ENCODE results near the gene DEAF1. TPM values are rescaled to one million over a fixed set of nuclear protein-coding genes. Genes with fewer than 3 reads are reported as not detected.

Gene DEAF1
- total RNA-seq, 4 donors from 2014 or later: 31.1 to 57.0 (median 39.6) TPM

- no peak overlapping the region for H3K4me3 ChIP-seq (ENCODE audit: low read depth, poor library complexity, severe bottlenecking)
- WGBS, 2 donors: 67 to 86% methylated on average over 12 to 19 of the region's 35 CpGs
- no peak for DNase-seq (ENCODE audit: low spot score in 2 of 2)
- TF ChIP-seq POLR2A (IDR thresholded peaks at IDR 0.05) (no peak), CTCF (IDR thresholded peaks at IDR 0.05) (no peak)
- intact Hi-C loops (cut with DNase I; ENCODE audit: low total_unique reads): loop anchor here (10.0 kb wide), 1 partner anchor 65 kb away; no protein-coding TSS in a partner anchor
Measured at GRCh38 chr11:720017-720641, 25.1 kb upstream of the DEAF1 start.

- intact Hi-C loops (cut with DNase I; ENCODE audit: low total_unique reads): loop anchor here (10.0 kb wide), 1 partner anchor 65 kb away; no protein-coding TSS in a partner anchor
- DNase-seq (ENCODE audit: low spot score in 2 of 2): no peak
- WGBS, 2 donors: 84 to 87% methylated on average over 33 to 34 of the region's 34 CpGs
- no peak overlapping the region for H3K4me3 ChIP-seq (ENCODE audit: low read depth, poor library complexity, severe bottlenecking)
- no peak for TF ChIP-seq CTCF (IDR thresholded peaks at IDR 0.05)
- no peak for TF ChIP-seq POLR2A (IDR thresholded peaks at IDR 0.05)
Measured at GRCh38 chr11:719214-720016, 24.4 kb upstream of the DEAF1 start.

GRCh38 chr11:714436-714835 lies 19.4 kb upstream of the DEAF1 start:
- DNase-seq (ENCODE audit: low spot score in 2 of 2): no peak
- H3K4me3 ChIP-seq (ENCODE audit: low read depth, poor library complexity, severe bottlenecking): no peak overlapping the region
- 97 to 98% methylated on average over 6 of the region's 6 CpGs for WGBS, 2 donors
- TF ChIP-seq POLR2A (IDR thresholded peaks at IDR 0.05): no peak
- no peak for TF ChIP-seq CTCF (IDR thresholded peaks at IDR 0.05)
- intact Hi-C loops (cut with DNase I; ENCODE audit: low total_unique reads): no loop called here

- intact Hi-C loops (cut with DNase I; ENCODE audit: low total_unique reads): no loop called here
- WGBS, 2 donors: 70 to 72% methylated on average over 25 to 27 of the region's 27 CpGs
- DNase-seq (ENCODE audit: low spot score in 2 of 2): no peak
- H3K4me3 ChIP-seq (ENCODE audit: low read depth, poor library complexity, severe bottlenecking): no peak overlapping the region
- no peak for TF ChIP-seq POLR2A (IDR thresholded peaks at IDR 0.05)
- TF ChIP-seq CTCF (IDR thresholded peaks at IDR 0.05): no peak
Measured at GRCh38 chr11:709109-709997, 14.3 kb upstream of the DEAF1 start.

GRCh38 chr11:708511-708910 lies 13.5 kb upstream of the DEAF1 start:
- intact Hi-C loops (cut with DNase I; ENCODE audit: low total_unique reads): no loop called here
- TF ChIP-seq CTCF (IDR thresholded peaks at IDR 0.05) (no peak), POLR2A (IDR thresholded peaks at IDR 0.05) (no peak)
- H3K4me3 ChIP-seq (ENCODE audit: low read depth, poor library complexity, severe bottlenecking): no peak overlapping the region
- 54 to 65% methylated on average over 3 to 7 of the region's 7 CpGs for WGBS, 2 donors
- DNase-seq (ENCODE audit: low spot score in 2 of 2): no peak

Data from lower leg skin (tissue), 4 donors.